Endothelial cell of umbilical vein (primary cell): ENCODE data around the gene APLN. TPM values are rescaled to one million over a fixed set of nuclear protein-coding genes. Genes with fewer than 3 reads are reported as not detected.

ENCODE experiments used
- BruUV-seq: library from RNA; stranded (reverse); fragments of 400-500 nt; replicated peaks from 2 replicates; lab custom pipeline; 2021; lab: Mats Ljungman, UMichigan
- CTCF ChIA-PET: fragments of 300-600, 350-600 bp; sonication (Branson Sonifier 250); formaldehyde crosslinking; loops from one replicate; lab custom pipeline; 2021; ENCODE audit warnings: antibody characterized with exemption, inconsistent platforms; lab: Charles Lee
- POLR2A ChIA-PET: fragments of 300-600, 350-600 bp; sonication (Branson Sonifier 250); formaldehyde crosslinking; loops from one replicate; lab custom pipeline; 2021; ENCODE audit warnings: antibody characterized with exemption, inconsistent platforms; lab: Charles Lee
- DNase-seq: peaks from one replicate; pipeline ENCODE4 v3.0.0-alpha.2; 2011; ENCODE audit warnings: low read depth, low spot score
- FAIRE-seq: peaks from 2 replicates; lab custom pipeline; 2011; peaks lifted over from hg19 to GRCh38; lab: Jason Lieb, UNC
- H2AFZ ChIP-seq: 2 replicates; pipeline ENCODE4 v1.6.0; 2012; ENCODE audit warnings: low read depth, low read length, control low read depth, inconsistent platforms
- H3K27ac ChIP-seq: 2 replicates; pipeline ENCODE4 v1.5.1; 2011; ENCODE audit warnings: low read depth, mild to moderate bottlenecking, control low read depth, low read length, moderate library complexity; ENCODE audit not compliant: insufficient read depth
- H3K27me3 ChIP-seq, 2 experiments: 2 replicates each; pipeline versions ENCODE4 v1.6.0 to v1.6.1; 2011; ENCODE audit warnings: low read length in 2 of 2, mixed read lengths in 1 of 2; ENCODE audit not compliant: control insufficient read depth in 2 of 2, insufficient read depth in 2 of 2
- H3K36me3 ChIP-seq, 2 experiments: 2 replicates in 1 of 2; 3 replicates in 1 of 2; pipeline ENCODE4 v1.5.1; 2011; ENCODE audit warnings: low read length in 2 of 2, mild to moderate bottlenecking in 1 of 2, moderate library complexity in 1 of 2; ENCODE audit not compliant: control insufficient read depth in 2 of 2, insufficient read depth in 2 of 2; ENCODE audit errors: extremely low read depth in 1 of 2
- H3K4me1 ChIP-seq: 3 replicates; pipeline ENCODE4 v1.5.1; 2011; ENCODE audit warnings: mild to moderate bottlenecking, low read length; ENCODE audit not compliant: control insufficient read depth, insufficient read depth; ENCODE audit errors: extremely low read depth
- H3K4me2 ChIP-seq: 2 replicates; pipeline ENCODE4 v1.6.1; 2011; ENCODE audit warnings: low read length, control low read depth, mixed read lengths; ENCODE audit not compliant: insufficient read depth
- H3K4me3 ChIP-seq, 3 experiments: fragments of 200-600 bp in 1 of 3; sonication (generic), shearing (Covaris generic) in 1 of 3; replicated peaks in 1 of 3; 2 replicates each; pipeline ENCODE4 v1.5.1; 2011 to 2016; ENCODE audit warnings: control low read depth in 3 of 3, low read length in 3 of 3, mild to moderate bottlenecking in 2 of 3, inconsistent platforms in 1 of 3, low read depth in 1 of 3, moderate library complexity in 1 of 3; ENCODE audit not compliant: insufficient read depth in 1 of 3
- H3K79me2 ChIP-seq: 2 replicates; pipeline ENCODE4 v1.6.0; 2012; ENCODE audit warnings: low read length, inconsistent platforms; ENCODE audit not compliant: control insufficient read depth, insufficient read depth
- H3K9ac ChIP-seq: replicated peaks from 2 replicates; pipeline ENCODE3; 2011; ENCODE audit warnings: low read length, control low read depth; ENCODE audit not compliant: insufficient read depth; ENCODE audit errors: extremely low read depth
- H3K9me1 ChIP-seq: replicated peaks from 3 replicates; pipeline ENCODE4 v1.6.0; 2011; ENCODE audit warnings: mild to moderate bottlenecking, low read length; ENCODE audit not compliant: control insufficient read depth, insufficient read depth; ENCODE audit errors: extremely low read depth
- H3K9me3 ChIP-seq: replicated peaks from 2 replicates; pipeline ENCODE4 v1.5.1; 2012; ENCODE audit warnings: low read length, inconsistent platforms; ENCODE audit not compliant: control insufficient read depth, insufficient read depth
- H4K20me1 ChIP-seq: replicated peaks from 2 replicates; pipeline ENCODE3; 2011; ENCODE audit warnings: mild to moderate bottlenecking, low read length; ENCODE audit not compliant: control insufficient read depth, insufficient read depth; ENCODE audit errors: extremely low read depth
- EZH2 ChIP-seq: IDR thresholded peaks from 2 replicates; pipeline ENCODE4 v1.6.1; 2012; ENCODE audit warnings: borderline replicate concordance, low read depth, mild to moderate bottlenecking, moderate library complexity, low read length, inconsistent platforms; ENCODE audit not compliant: severe bottlenecking
- GATA2 ChIP-seq: IDR thresholded peaks from 2 replicates; pipeline ENCODE4 v1.7.0; 2011; ENCODE audit warnings: low read depth, mild to moderate bottlenecking, moderate library complexity, mixed read lengths, low read length; ENCODE audit not compliant: insufficient read length, insufficient read depth
- JUN ChIP-seq: IDR thresholded peaks from 2 replicates; pipeline ENCODE4 v1.6.1; 2011; ENCODE audit warnings: borderline replicate concordance, low read depth; ENCODE audit not compliant: insufficient read length, insufficient read depth
- POLR2A ChIP-seq: IDR thresholded peaks from 2 replicates; pipeline ENCODE4 v1.6.1; 2012; ENCODE audit warnings: low read depth, mild to moderate bottlenecking, control low read depth, low read length
- POLR2AphosphoS5 ChIP-seq: IDR thresholded peaks from 2 replicates; pipeline ENCODE4 v1.6.1; 2012; ENCODE audit warnings: low read depth, mild to moderate bottlenecking, control low read depth, low read length, moderate library complexity; ENCODE audit not compliant: insufficient read depth
- dilution Hi-C: fragments of 300-500 bp; cut with MboI; formaldehyde crosslinking; loops from one replicate; pipeline ENCODE4 v1.15.0; 2019; ENCODE audit warnings: low sequenced_read_pairs; ENCODE audit not compliant: extremely low pct_ligation_motif_present
- intact Hi-C: fragments of 100-400 bp; cut with micrococcal nuclease; formaldehyde crosslinking; loops from one replicate; pipeline ENCODE4 v1.10.0; 2022
- polyA plus RNA-seq, 4 experiments: library from polyadenylated mRNA; depleted of rRNA in 3 of 4; stranded (reverse) in 3 of 4; unstranded in 1 of 4; fragments of >200 nt; gene quantifications; 2 replicates each; pipeline versions ENCODE4 v1.2.1 to v1.2.3, GENCODE V29; 2011 to 2012; ENCODE audit warnings: missing spikeins in 1 of 4
- total RNA-seq: library from RNA; stranded (reverse); gene quantifications from 2 replicates; pipeline ENCODE4 v1.2.3, GENCODE V29; 2021

Gene APLN
- total and polyA plus RNA-seq, 2 donors (not counting 3 experiments of a cell fraction or from before 2014, with no cell fraction given): 230 to 466 TPM

GRCh38 chrX:129649268-129650182 is 5.2 kb downstream of the APLN start:
- H4K20me1 ChIP-seq: no peaks in the 10 kb centered on the region
- no peak overlapping the region for H3K4me3 ChIP-seq
- intact Hi-C loops (no loop called here), dilution Hi-C loops (no loop called here)
- no peaks in the 10 kb centered on the region for H3K27me3 ChIP-seq
- ChIA-PET POLR2A (interaction anchor here (0.8 to 1.2 kb wide), 2 partner anchors 75 to 77 kb away, joined by 3 to 7 read pairs; no protein-coding TSS in a partner anchor), CTCF (interaction anchor here (1.0 kb wide), 1 partner anchor 76 kb away, joined by 5 read pairs; no protein-coding TSS in a partner anchor)
- H2AFZ ChIP-seq: no peak overlapping the region
- H3K79me2 ChIP-seq: peaks cover 33% of the 10 kb centered on the region
- no peaks in the 10 kb centered on the region for H3K9me3 ChIP-seq
- no peak overlapping the region for H3K27ac ChIP-seq
- peak; percentile 38 for FAIRE-seq
- H3K4me1 ChIP-seq: peaks cover 31% of the 10 kb centered on the region
- H3K9ac ChIP-seq: no peak overlapping the region
- H3K9me1 ChIP-seq: no peaks in the 10 kb centered on the region
- peaks cover 6 to 16% of the 10 kb centered on the region in 2 experiments for H3K36me3 ChIP-seq
- TF ChIP-seq POLR2A: no peak
- TF ChIP-seq GATA2: no peak
- TF ChIP-seq POLR2AphosphoS5: peak; percentile 20
- no peak for TF ChIP-seq JUN
- TF ChIP-seq EZH2: no peak
- no TSS peak for BruUV-seq
- no peak for DNase-seq
- H3K4me2 ChIP-seq: no peak overlapping the region
